ENCODE measurements around the gene APBB2. TPM values are rescaled to one million over a fixed set of nuclear protein-coding genes. Genes with fewer than 3 reads are reported as not detected.

APBB2 gene
- polyA plus RNA-seq, 3 donors: 0.15 to 0.33 TPM; not detected in 1

- H3K4me1 ChIP-seq (ENCODE audit: control insufficient read depth in 1 of 2, insufficient read depth in 2 of 2, low read length in 2 of 2): no peaks in the 10 kb centered on the region
- Mint-ChIP-seq H3K27me3 (ENCODE audit: low read depth in 3 of 3) (peaks cover 0 to 2% (median 2%) of the 10 kb centered on the region in 3 donors), H3K36me3 (peaks cover 0 to 2% of the 10 kb centered on the region in 2 donors), H3K9me3 (peaks cover 0 to 7% (median 1%) of the 10 kb centered on the region in 7 donors), H3K27ac (no peak overlapping the region), H3K4me1 (peaks cover 4% of the 10 kb centered on the region), H3K4me3 (no peak overlapping the region)
- no peak overlapping the region for H3K4me3 ChIP-seq (replicated peaks in 1 of 3; ENCODE audit: low read depth in 2 of 3, low read length in 3 of 3)
- H4K20me1 ChIP-seq (ENCODE audit: insufficient read depth, low read length): no peaks in the 10 kb centered on the region
- no peak overlapping the region for H3K9ac ChIP-seq (ENCODE audit: insufficient read depth, low read length, poor library complexity, severe bottlenecking)
- no peak for TF ChIP-seq CTCF (IDR thresholded peaks at IDR 0.05)
- no peaks in the 10 kb centered on the region for H3K27me3 ChIP-seq (ENCODE audit: control insufficient read depth in 2 of 2, insufficient read depth in 2 of 2, low read length in 2 of 2)
- DNase-seq: no peak
- intact Hi-C loops (cut with micrococcal nuclease): no loop called here
- H3K4me2 ChIP-seq (replicated peaks; ENCODE audit: extremely low read depth, low read length, poor library complexity, severe bottlenecking): no peak overlapping the region
- H3K79me2 ChIP-seq (ENCODE audit: insufficient read depth, low read length): no peaks in the 10 kb centered on the region
- WGBS (ENCODE audit: insufficient coverage): 97% methylated on average over 5 of the region's 6 CpGs
- H3K27ac ChIP-seq (ENCODE audit: low read depth in 1 of 2, low read length in 2 of 2): no peak overlapping the region
- H3K9me3 ChIP-seq (replicated peaks in 1 of 2; ENCODE audit: control insufficient read depth in 1 of 2, insufficient read depth in 1 of 2, low read length in 2 of 2): peaks cover 0 to 3% of the 10 kb centered on the region in 2 donors
- H2AFZ ChIP-seq (ENCODE audit: insufficient read depth, low read depth, low read length, poor library complexity, severe bottlenecking): no peak overlapping the region
- H3K36me3 ChIP-seq (replicated peaks in 1 of 2; ENCODE audit: control insufficient read depth in 1 of 2, insufficient read depth in 2 of 2, low read length in 2 of 2): no peaks in the 10 kb centered on the region
These were observed 73.9 kb downstream of the APBB2 start for GRCh38 chr4:41140410-41140809.

GRCh38 chr4:41137879-41138278 lies 76.5 kb downstream of the APBB2 start:
- no peak overlapping the region for H3K4me3 Mint-ChIP-seq
- H3K9me3 Mint-ChIP-seq: peaks cover 0 to 7% (median 1%) of the 10 kb centered on the region in 7 donors
- no peaks in the 10 kb centered on the region for H3K79me2 ChIP-seq (ENCODE audit: insufficient read depth, low read length)
- H3K27me3 ChIP-seq (ENCODE audit: control insufficient read depth in 2 of 2, insufficient read depth in 2 of 2, low read length in 2 of 2): no peaks in the 10 kb centered on the region
- H3K4me3 ChIP-seq (replicated peaks in 1 of 3; ENCODE audit: low read depth in 2 of 3, low read length in 3 of 3): no peak overlapping the region
- peaks cover 0 to 2% of the 10 kb centered on the region in 2 donors for H3K36me3 Mint-ChIP-seq
- H2AFZ ChIP-seq (ENCODE audit: insufficient read depth, low read depth, low read length, poor library complexity, severe bottlenecking): no peak overlapping the region
- no peak overlapping the region for H3K27ac Mint-ChIP-seq
- H3K36me3 ChIP-seq (replicated peaks in 1 of 2; ENCODE audit: control insufficient read depth in 1 of 2, insufficient read depth in 2 of 2, low read length in 2 of 2): no peaks in the 10 kb centered on the region
- 100% methylated on average over 2 of the region's 7 CpGs for WGBS (ENCODE audit: insufficient coverage)
- no peak overlapping the region for H3K4me2 ChIP-seq (replicated peaks; ENCODE audit: extremely low read depth, low read length, poor library complexity, severe bottlenecking)
- peaks cover 0 to 3% of the 10 kb centered on the region in 2 donors for H3K9me3 ChIP-seq (replicated peaks in 1 of 2; ENCODE audit: control insufficient read depth in 1 of 2, insufficient read depth in 1 of 2, low read length in 2 of 2)
- H3K4me1 Mint-ChIP-seq: no peaks in the 10 kb centered on the region
- no peak for TF ChIP-seq CTCF (IDR thresholded peaks at IDR 0.05)
- no peaks in the 10 kb centered on the region for H4K20me1 ChIP-seq (ENCODE audit: insufficient read depth, low read length)
- no peak overlapping the region for H3K27ac ChIP-seq (ENCODE audit: low read depth in 1 of 2, low read length in 2 of 2)
- peaks cover 0 to 2% (median under 1%) of the 10 kb centered on the region in 3 donors for H3K27me3 Mint-ChIP-seq (ENCODE audit: low read depth in 3 of 3)
- no peak for DNase-seq
- H3K9ac ChIP-seq (ENCODE audit: insufficient read depth, low read length, poor library complexity, severe bottlenecking): no peak overlapping the region
- intact Hi-C loops (cut with micrococcal nuclease): no loop called here
- no peaks in the 10 kb centered on the region for H3K4me1 ChIP-seq (ENCODE audit: control insufficient read depth in 1 of 2, insufficient read depth in 2 of 2, low read length in 2 of 2)
